ENCODE data around the gene IFRD2.
"Not testable (repeated sequence)": the region's sequence is repeated elsewhere in the genome, so short reads cannot be mapped to it uniquely, and the experiment has no call there.

The IFRD2 gene

DNA sequence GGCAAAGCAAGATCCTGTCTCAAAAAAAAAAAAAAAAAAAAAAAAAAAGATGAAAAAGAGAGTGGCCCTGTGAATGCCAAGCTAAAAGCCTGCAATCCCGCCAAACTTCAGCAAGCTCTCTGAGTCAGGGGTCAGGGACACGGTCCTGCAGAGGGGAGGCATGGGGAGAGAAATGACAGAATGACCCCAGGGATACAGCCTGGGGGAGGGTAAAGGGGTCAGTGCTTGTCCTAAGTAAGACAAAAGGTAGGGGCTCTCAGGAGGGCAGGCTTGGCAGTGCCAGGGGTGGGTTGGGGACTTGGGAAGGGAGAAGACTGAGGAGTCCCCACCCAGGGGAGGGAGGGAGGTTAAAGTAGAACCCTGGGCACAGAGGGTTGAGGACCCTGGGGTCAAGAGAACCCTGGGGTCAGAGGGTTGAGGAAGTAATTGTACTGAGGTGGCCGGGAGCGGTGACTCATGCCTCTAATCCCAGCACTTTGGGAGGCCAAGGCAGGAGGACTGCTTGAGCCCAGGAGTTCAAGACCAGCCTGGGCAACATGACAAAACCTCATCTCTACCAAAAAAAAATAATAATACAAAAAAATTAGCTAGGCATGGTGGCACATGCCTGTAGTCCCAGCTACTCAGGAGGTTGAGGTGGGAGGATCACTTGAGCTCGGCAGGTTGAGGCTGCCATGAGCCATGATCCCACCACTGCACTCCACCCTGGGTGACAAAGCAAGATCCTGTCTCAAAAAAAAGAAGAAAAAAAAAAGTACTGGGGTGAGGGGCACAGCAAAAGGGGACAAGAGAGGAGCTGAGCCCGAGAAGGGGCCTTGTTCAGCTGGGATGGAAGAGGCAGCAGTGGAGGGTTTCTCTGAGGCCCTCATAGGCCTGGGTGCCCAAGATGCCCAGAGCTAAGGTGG is 28.5 kb downstream of the IFRD2 start:
- TF ChIP-seq CTCF (IDR thresholded peaks at IDR 0.05; ENCODE audit: extremely low read depth, insufficient read depth, missing control alignments): no peak
- in situ Hi-C loops (cut with MboI; ENCODE audit: low pct_unique_long_range_greater_than_20kb, low sequenced_read_pairs, unreplicated experiment): no loop called here
- DNase-seq (ENCODE audit: low spot score): no peak

DNA sequence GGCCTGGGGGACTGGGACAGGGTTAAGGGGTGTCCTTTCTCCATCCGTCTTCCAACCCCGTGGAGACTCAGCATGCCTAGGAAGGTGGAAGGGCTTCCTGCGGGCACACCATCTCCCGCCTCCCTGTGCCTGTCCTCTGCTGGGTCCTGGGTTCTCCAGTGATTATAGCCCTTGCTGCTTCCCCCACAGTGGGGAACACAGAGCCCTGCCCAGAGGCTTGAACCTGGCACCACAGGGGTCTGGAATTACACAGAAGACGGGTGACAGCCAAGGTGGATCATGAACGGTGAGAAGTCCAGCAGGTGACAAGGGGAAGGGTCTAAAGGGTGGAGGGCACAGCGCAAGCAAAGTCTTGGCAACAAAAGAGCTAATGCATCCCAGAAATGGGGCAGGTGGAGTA is 29.5 kb downstream of the IFRD2 start:
- no peak for TF ChIP-seq CTCF (IDR thresholded peaks at IDR 0.05; ENCODE audit: extremely low read depth, insufficient read depth, missing control alignments)
- in situ Hi-C loops (cut with MboI; ENCODE audit: low pct_unique_long_range_greater_than_20kb, low sequenced_read_pairs, unreplicated experiment): no loop called here
- DNase-seq (ENCODE audit: low spot score): no peak

- DNase-seq (ENCODE audit: low spot score); in situ Hi-C loops (cut with MboI; ENCODE audit: low pct_unique_long_range_greater_than_20kb, low sequenced_read_pairs, unreplicated experiment): not testable (repeated sequence)
Observed at GRCh38 chr3:50262200-50262599, 30.0 kb downstream of the IFRD2 start.

DNA sequence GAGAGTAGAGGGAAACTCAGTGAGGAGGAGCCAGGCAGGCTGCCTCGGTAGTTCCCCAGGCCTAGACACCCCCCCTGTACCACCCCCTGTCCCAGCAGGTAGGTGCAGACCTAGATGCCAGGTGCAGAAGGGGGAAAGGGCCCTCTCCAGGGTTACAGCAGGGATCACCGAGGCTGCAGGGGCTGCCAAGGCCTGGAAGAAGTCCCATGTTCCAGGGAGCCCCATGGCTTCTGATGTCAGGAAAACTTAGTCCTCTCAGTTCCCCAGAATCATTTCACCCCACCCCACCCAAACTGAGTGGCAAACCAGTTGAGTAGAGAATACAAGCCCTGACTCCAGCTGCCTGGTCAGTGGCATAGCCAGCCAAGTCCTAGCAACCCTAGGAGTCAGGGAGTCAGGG is 30.7 kb downstream of the IFRD2 start:
- in situ Hi-C loops (cut with MboI; ENCODE audit: low pct_unique_long_range_greater_than_20kb, low sequenced_read_pairs, unreplicated experiment): no loop called here
- no peak for TF ChIP-seq CTCF (IDR thresholded peaks at IDR 0.05; ENCODE audit: extremely low read depth, insufficient read depth, missing control alignments)
- DNase-seq (ENCODE audit: low spot score): peak; percentile 47

- in situ Hi-C loops (cut with MboI; ENCODE audit: low pct_unique_long_range_greater_than_20kb, low sequenced_read_pairs, unreplicated experiment): no loop called here
- DNase-seq (ENCODE audit: low spot score): peak; percentile 58
- no peak for TF ChIP-seq CTCF (IDR thresholded peaks at IDR 0.05; ENCODE audit: extremely low read depth, insufficient read depth, missing control alignments)
Observed at GRCh38 chr3:50260942-50261441, 31.2 kb downstream of the IFRD2 start.

DNA sequence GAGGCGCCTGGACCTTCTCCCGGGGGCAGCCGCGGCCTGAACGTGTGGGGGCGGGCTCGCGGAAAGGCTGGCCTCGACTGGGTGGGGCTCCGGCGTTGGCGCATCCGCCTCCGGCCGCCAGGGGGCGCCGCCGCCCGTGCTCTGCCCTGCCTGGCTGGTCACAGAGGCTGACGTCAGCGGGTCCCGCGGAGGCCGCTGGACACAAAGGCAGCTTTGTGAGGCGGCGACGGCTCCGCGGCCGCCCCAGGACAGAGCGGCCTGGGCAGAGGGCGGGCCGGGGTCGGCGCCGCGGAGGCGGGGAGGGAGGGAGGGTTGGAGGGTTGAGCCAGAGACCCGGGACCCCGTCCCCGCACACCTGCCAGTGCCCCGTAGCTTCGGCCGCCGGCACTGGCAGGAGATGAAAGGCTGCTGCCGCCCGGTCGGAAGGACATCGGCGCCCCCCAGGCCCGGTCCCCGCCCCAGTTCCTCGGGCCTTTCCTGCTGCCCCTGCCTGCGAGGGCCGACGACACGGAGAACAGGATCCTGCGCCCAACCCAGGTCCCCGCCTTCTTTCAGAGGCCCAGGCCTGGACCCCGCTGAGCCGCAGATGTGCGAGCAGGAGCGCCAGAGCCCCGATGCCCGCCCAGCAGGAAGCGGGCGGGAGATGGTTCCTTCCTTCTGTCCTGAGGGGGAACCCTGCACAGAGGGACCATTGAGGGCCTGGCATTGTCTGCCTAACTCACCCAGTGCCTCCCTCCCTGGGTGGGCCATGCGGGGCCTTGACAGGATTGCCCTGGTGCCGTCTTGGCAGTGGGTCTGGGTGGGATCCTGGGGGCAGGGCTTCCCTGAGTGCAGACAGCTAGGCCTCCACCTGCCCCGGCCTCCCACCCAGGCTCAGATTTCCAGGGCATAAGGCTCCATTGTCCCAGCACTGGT is 31.9 kb downstream of the IFRD2 start:
- in situ Hi-C loops (cut with MboI; ENCODE audit: low pct_unique_long_range_greater_than_20kb, low sequenced_read_pairs, unreplicated experiment): no loop called here
- TF ChIP-seq CTCF (IDR thresholded peaks at IDR 0.05; ENCODE audit: extremely low read depth, insufficient read depth, missing control alignments): peak; percentile 99
- peak; percentile 99 for DNase-seq (ENCODE audit: low spot score)

Measured in GM13977 (cell line).